Measurements from ENCODE around the gene SPACA6.

DNA sequence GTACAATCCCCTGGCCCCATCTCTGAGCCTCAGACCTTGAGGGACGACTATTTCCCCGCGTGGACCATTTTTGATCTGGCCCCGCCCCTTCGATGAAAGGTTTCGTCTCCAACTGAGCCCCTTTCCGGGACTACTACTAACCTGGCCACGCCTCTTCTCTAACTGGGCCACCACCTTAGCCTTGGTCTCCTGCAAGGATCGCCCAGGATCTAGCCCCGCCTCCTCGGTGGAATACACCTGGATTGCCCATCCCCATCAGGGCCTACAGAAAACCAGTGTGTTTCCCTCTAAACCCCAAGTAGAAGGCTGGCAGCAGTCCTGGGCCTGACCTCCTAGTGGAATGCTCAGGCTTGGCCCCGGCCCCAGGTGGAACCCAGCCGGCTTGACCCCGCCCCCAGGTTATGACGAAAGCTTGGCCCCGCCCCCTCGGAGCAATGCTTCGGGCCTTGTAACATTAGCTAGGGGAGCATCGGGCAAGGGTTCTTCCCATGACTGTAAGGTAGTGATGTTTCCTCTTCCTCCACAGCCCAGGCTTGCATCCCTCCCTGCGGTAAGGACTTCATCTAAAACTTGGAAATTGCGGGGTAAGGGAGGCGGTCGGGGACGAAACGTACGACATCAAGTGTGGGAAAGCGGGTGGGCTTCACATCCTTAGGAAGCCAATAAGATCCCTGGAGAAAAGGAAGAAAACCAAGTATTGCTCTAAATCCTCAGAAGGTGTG is 9.1 kb downstream of the SPACA6 start:
- TF ChIP-seq POLR2A (IDR thresholded peaks at IDR 0.05) (peak in 1 of 4 donors; percentile 40), CTCF (IDR thresholded peaks at IDR 0.05) (no peak)
